ENCODE results near the gene ILDR2.
A peak's percentile ranks its signal among the peaks of the same experiment; 100 is the strongest.

The ILDR2 gene

GRCh38 chr1:166903232-166903631 is 72.1 kb downstream of the ILDR2 start:
- H3K4ac ChIP-seq (ENCODE audit: low read depth in 1 of 2, low read length in 2 of 2) = no peak overlapping the region
- H2BK15ac ChIP-seq (ENCODE audit: low read depth, poor library complexity, severe bottlenecking) = no peak overlapping the region
- H3K79me1 ChIP-seq (replicated peaks; ENCODE audit: low read length, poor library complexity, severe bottlenecking) = no peaks in the 10 kb centered on the region
- H2BK5ac ChIP-seq (ENCODE audit: low read depth, low read length, poor library complexity, severe bottlenecking) = no peak overlapping the region
- H3K23ac ChIP-seq (ENCODE audit: low read length in 2 of 2) = no peak overlapping the region
- no peak for DNase-seq
- no peak overlapping the region for H2BK12ac ChIP-seq (ENCODE audit: low read length in 2 of 2)
- H2BK120ac ChIP-seq (ENCODE audit: low read depth, low read length) = no peak overlapping the region
- WGBS = 100% methylated on average over 1 of the region's 1 CpG
- no peak overlapping the region for H3K14ac ChIP-seq (ENCODE audit: low read length in 2 of 2)
- no peak overlapping the region for H3K18ac ChIP-seq (ENCODE audit: low read depth in 1 of 2, low read length in 2 of 2)
- no peak overlapping the region for H2AK5ac ChIP-seq (ENCODE audit: low read length, severe bottlenecking)
- H4K91ac ChIP-seq (ENCODE audit: low read length) = no peak overlapping the region
- H3K9me3 ChIP-seq (ENCODE audit: control insufficient read depth, low read length) = no peaks in the 10 kb centered on the region
- no peak overlapping the region for H4K8ac ChIP-seq (ENCODE audit: low read length)
- H3K27ac ChIP-seq (ENCODE audit: low read length, poor library complexity, severe bottlenecking) = no peak overlapping the region
- no peak overlapping the region for H3K4me2 ChIP-seq (ENCODE audit: low read length, poor library complexity, severe bottlenecking)
- no peak overlapping the region for H3K9ac ChIP-seq (ENCODE audit: low read length)
- no peak overlapping the region for H3K4me3 ChIP-seq (ENCODE audit: insufficient read depth in 1 of 2, low read depth in 1 of 2, low read length in 2 of 2)
- H3K27me3 ChIP-seq (ENCODE audit: control insufficient read depth in 1 of 2, insufficient read depth in 1 of 2, low read length in 2 of 2) = peaks cover 0 to 2% of the 10 kb centered on the region in 2 experiments
- H2AFZ ChIP-seq (ENCODE audit: low read depth, low read length) = no peak overlapping the region
- peaks cover 6% of the 10 kb centered on the region for H3K4me1 ChIP-seq (ENCODE audit: control insufficient read depth, insufficient read depth, low read depth, low read length)
- no peaks in the 10 kb centered on the region for H3K36me3 ChIP-seq (ENCODE audit: control insufficient read depth in 1 of 2, insufficient read depth in 2 of 2, low read depth in 1 of 2, low read length in 2 of 2)

DNA sequence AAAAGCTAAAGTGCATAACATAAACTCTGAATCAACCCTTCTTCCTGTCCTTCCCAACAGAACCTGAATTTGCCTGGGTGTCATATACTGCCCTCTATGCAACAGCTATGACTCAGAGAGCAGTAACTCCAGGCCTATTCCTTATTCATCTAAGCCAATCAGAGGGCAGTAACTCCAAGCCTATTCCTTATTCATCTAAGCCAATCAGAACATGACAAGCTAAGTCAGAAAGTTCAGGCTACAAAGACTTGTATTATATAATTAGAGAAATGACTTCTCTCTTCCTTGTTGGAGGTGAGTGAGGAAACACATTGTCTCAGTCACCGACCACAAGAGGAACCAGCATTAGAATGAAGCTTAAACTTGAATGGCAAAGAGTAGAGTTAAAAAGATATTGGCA is 73.1 kb downstream of the ILDR2 start:
- Histone ChIP-seq H3K79me1 (replicated peaks; ENCODE audit: low read length, poor library complexity, severe bottlenecking) (no peaks in the 10 kb centered on the region), H3K36me3 (ENCODE audit: control insufficient read depth in 1 of 2, insufficient read depth in 2 of 2, low read depth in 1 of 2, low read length in 2 of 2) (no peaks in the 10 kb centered on the region), H3K27ac (ENCODE audit: low read length, poor library complexity, severe bottlenecking) (no peak overlapping the region), H2AK5ac (ENCODE audit: low read length, severe bottlenecking) (no peak overlapping the region), H3K4ac (ENCODE audit: low read depth in 1 of 2, low read length in 2 of 2) (no peak overlapping the region), H3K9ac (ENCODE audit: low read length) (no peak overlapping the region), H2BK120ac (ENCODE audit: low read depth, low read length) (no peak overlapping the region), H3K9me3 (ENCODE audit: control insufficient read depth, low read length) (peaks cover 6% of the 10 kb centered on the region), H3K4me2 (ENCODE audit: low read length, poor library complexity, severe bottlenecking) (no peak overlapping the region), H3K14ac (ENCODE audit: low read length in 2 of 2) (no peak overlapping the region), H3K27me3 (ENCODE audit: control insufficient read depth in 1 of 2, insufficient read depth in 1 of 2, low read length in 2 of 2) (peaks cover 0 to 3% of the 10 kb centered on the region in 2 experiments), H4K8ac (ENCODE audit: low read length) (no peak overlapping the region), H3K4me1 (ENCODE audit: control insufficient read depth, insufficient read depth, low read depth, low read length) (peaks cover 6% of the 10 kb centered on the region), H3K18ac (ENCODE audit: low read depth in 1 of 2, low read length in 2 of 2) (no peak overlapping the region), H2BK12ac (ENCODE audit: low read length in 2 of 2) (no peak overlapping the region), H4K91ac (ENCODE audit: low read length) (no peak overlapping the region), H3K4me3 (ENCODE audit: insufficient read depth in 1 of 2, low read depth in 1 of 2, low read length in 2 of 2) (no peak overlapping the region), H2BK15ac (ENCODE audit: low read depth, poor library complexity, severe bottlenecking) (no peak overlapping the region), H2AFZ (ENCODE audit: low read depth, low read length) (no peak overlapping the region), H2BK5ac (ENCODE audit: low read depth, low read length, poor library complexity, severe bottlenecking) (no peak overlapping the region), H3K23ac (ENCODE audit: low read length in 2 of 2) (no peak overlapping the region)
- WGBS = no CpG with 5 or more reads among the region's 1 CpG
- DNase-seq = peak; percentile 35

DNA sequence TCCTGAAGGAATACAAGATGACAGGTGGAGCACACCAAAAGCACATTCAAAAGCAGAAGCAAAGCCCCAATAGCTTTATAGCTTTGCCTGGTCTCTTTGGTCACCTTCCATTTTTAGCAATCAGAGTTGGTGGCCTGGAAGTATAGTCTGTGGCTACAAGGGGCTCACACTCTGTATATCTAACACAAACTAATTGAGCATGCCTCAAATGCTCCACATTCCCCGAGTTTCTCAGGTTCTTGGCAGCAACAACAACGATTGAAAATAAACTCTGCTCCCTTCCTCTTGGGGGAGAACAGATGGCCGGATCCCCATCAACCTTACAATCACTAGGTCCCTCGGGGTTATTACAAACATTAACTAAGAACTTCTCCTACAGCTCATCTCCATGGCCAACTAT is 74.4 kb downstream of the ILDR2 start:
- WGBS = 30% methylated on average over 4 of the region's 4 CpGs
- Histone ChIP-seq H3K27ac (ENCODE audit: low read length, poor library complexity, severe bottlenecking) (no peak overlapping the region), H3K27me3 (ENCODE audit: control insufficient read depth in 1 of 2, insufficient read depth in 1 of 2, low read length in 2 of 2) (peaks cover 2 to 3% of the 10 kb centered on the region in 2 experiments), H3K36me3 (ENCODE audit: control insufficient read depth in 1 of 2, insufficient read depth in 2 of 2, low read depth in 1 of 2, low read length in 2 of 2) (no peaks in the 10 kb centered on the region), H3K14ac (ENCODE audit: low read length in 2 of 2) (no peak overlapping the region), H2BK12ac (ENCODE audit: low read length in 2 of 2) (no peak overlapping the region), H2AK5ac (ENCODE audit: low read length, severe bottlenecking) (no peak overlapping the region), H3K9me3 (ENCODE audit: control insufficient read depth, low read length) (peaks cover 11% of the 10 kb centered on the region), H3K4ac (ENCODE audit: low read depth in 1 of 2, low read length in 2 of 2) (no peak overlapping the region), H2BK15ac (ENCODE audit: low read depth, poor library complexity, severe bottlenecking) (no peak overlapping the region), H3K9ac (ENCODE audit: low read length) (no peak overlapping the region), H4K8ac (ENCODE audit: low read length) (no peak overlapping the region), H3K4me1 (ENCODE audit: control insufficient read depth, insufficient read depth, low read depth, low read length) (peaks cover 3% of the 10 kb centered on the region), H2AFZ (ENCODE audit: low read depth, low read length) (no peak overlapping the region), H3K4me3 (ENCODE audit: insufficient read depth in 1 of 2, low read depth in 1 of 2, low read length in 2 of 2) (no peak overlapping the region), H3K79me1 (replicated peaks; ENCODE audit: low read length, poor library complexity, severe bottlenecking) (no peaks in the 10 kb centered on the region), H2BK120ac (ENCODE audit: low read depth, low read length) (no peak overlapping the region), H3K4me2 (ENCODE audit: low read length, poor library complexity, severe bottlenecking) (no peak overlapping the region), H4K91ac (ENCODE audit: low read length) (no peak overlapping the region), H2BK5ac (ENCODE audit: low read depth, low read length, poor library complexity, severe bottlenecking) (no peak overlapping the region), H3K23ac (ENCODE audit: low read length in 2 of 2) (no peak overlapping the region), H3K18ac (ENCODE audit: low read depth in 1 of 2, low read length in 2 of 2) (no peak overlapping the region)
- DNase-seq = no peak

GRCh38 chr1:166899769-166900168 is 75.6 kb downstream of the ILDR2 start:
- H3K4ac ChIP-seq (ENCODE audit: low read depth in 1 of 2, low read length in 2 of 2) = no peak overlapping the region
- H4K8ac ChIP-seq (ENCODE audit: low read length) = no peak overlapping the region
- H3K79me1 ChIP-seq (replicated peaks; ENCODE audit: low read length, poor library complexity, severe bottlenecking) = no peaks in the 10 kb centered on the region
- peaks cover 3 to 10% of the 10 kb centered on the region in 2 experiments for H3K27me3 ChIP-seq (ENCODE audit: control insufficient read depth in 1 of 2, insufficient read depth in 1 of 2, low read length in 2 of 2)
- no peak overlapping the region for H3K23ac ChIP-seq (ENCODE audit: low read length in 2 of 2)
- no peak overlapping the region for H3K9ac ChIP-seq (ENCODE audit: low read length)
- no peak overlapping the region for H2AK5ac ChIP-seq (ENCODE audit: low read length, severe bottlenecking)
- H4K91ac ChIP-seq (ENCODE audit: low read length) = no peak overlapping the region
- no peak overlapping the region for H2BK12ac ChIP-seq (ENCODE audit: low read length in 2 of 2)
- H3K4me2 ChIP-seq (ENCODE audit: low read length, poor library complexity, severe bottlenecking) = no peak overlapping the region
- peaks cover 3% of the 10 kb centered on the region for H3K4me1 ChIP-seq (ENCODE audit: control insufficient read depth, insufficient read depth, low read depth, low read length)
- H3K14ac ChIP-seq (ENCODE audit: low read length in 2 of 2) = no peak overlapping the region
- no peak for DNase-seq
- H3K27ac ChIP-seq (ENCODE audit: low read length, poor library complexity, severe bottlenecking) = no peak overlapping the region
- peaks cover 11% of the 10 kb centered on the region for H3K9me3 ChIP-seq (ENCODE audit: control insufficient read depth, low read length)
- H2BK120ac ChIP-seq (ENCODE audit: low read depth, low read length) = no peak overlapping the region
- H3K18ac ChIP-seq (ENCODE audit: low read depth in 1 of 2, low read length in 2 of 2) = no peak overlapping the region
- no peak overlapping the region for H2BK5ac ChIP-seq (ENCODE audit: low read depth, low read length, poor library complexity, severe bottlenecking)
- no peak overlapping the region for H2AFZ ChIP-seq (ENCODE audit: low read depth, low read length)
- H3K4me3 ChIP-seq (ENCODE audit: insufficient read depth in 1 of 2, low read depth in 1 of 2, low read length in 2 of 2) = no peak overlapping the region
- no peak overlapping the region for H2BK15ac ChIP-seq (ENCODE audit: low read depth, poor library complexity, severe bottlenecking)
- H3K36me3 ChIP-seq (ENCODE audit: control insufficient read depth in 1 of 2, insufficient read depth in 2 of 2, low read depth in 1 of 2, low read length in 2 of 2) = no peaks in the 10 kb centered on the region

Data from mesenchymal stem cell (in vitro differentiated cells and primary cell).